GM19324 (cell line): Measurements from ENCODE around the gene SLC6A16.

Experiments used
- ATAC-seq: cut with Tn5 transposase; IDR thresholded peaks from one replicate; pipeline ENCODE4 v1.9.1; 2021; ENCODE audit warnings: mild to moderate bottlenecking, moderate library complexity; ENCODE audit not compliant: unreplicated experiment, low FRiP score

The SLC6A16 gene

DNA sequence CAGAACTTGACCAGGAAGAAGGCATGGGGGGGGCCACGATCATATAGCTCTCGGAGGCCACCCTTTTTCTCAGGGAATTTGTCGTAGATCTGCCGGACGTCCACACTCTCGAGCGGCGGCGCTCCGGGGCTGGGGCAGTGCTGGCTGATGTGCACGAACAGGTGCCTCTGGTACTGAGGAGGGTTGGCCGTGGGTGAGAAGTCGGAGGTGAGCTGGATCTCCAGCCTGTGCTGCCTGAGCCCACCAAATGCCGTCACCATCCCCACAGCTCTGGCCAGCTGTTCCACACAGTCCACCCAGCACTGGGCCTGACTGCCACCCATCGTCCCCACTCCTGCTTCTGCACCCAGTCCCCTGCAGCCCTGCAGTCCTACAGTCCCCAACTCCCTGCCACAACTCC lies 22.2 kb upstream of the SLC6A16 start:
- ATAC-seq, result no peak

- no peak for ATAC-seq
Measured at GRCh38 chr19:49344505-49345423, 19.8 kb upstream of the SLC6A16 start.

- ATAC-seq, result no peak
Measured at GRCh38 chr19:49343123-49343522, 18.1 kb upstream of the SLC6A16 start.

DNA sequence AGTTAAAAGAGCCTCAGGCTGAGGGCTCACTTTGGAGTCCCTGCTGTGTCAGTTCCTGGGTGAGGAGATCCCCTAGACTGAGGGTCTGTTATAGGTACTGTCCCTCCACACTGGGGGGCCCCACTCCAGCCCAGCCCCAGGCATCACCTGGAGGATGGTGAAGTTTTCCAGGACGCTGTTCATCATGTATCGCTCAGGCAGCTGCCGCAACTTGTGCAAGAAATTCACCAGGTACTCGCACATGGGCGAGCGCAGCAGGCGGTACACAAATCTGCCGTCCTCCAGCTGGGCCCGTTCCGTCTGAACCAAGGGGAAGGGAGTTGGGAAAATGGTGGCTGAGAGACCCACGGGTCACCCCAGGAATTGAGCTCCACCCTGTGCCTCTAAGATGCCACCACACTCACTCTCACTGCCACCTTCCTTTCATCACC lies 17.3 kb upstream of the SLC6A16 start:
- ATAC-seq, result no peak

- ATAC-seq, result no peak
Measured at GRCh38 chr19:49340865-49341718, 16.1 kb upstream of the SLC6A16 start.

- peak; percentile 72 for ATAC-seq
Measured at GRCh38 chr19:49340069-49340864, 15.3 kb upstream of the SLC6A16 start.

DNA sequence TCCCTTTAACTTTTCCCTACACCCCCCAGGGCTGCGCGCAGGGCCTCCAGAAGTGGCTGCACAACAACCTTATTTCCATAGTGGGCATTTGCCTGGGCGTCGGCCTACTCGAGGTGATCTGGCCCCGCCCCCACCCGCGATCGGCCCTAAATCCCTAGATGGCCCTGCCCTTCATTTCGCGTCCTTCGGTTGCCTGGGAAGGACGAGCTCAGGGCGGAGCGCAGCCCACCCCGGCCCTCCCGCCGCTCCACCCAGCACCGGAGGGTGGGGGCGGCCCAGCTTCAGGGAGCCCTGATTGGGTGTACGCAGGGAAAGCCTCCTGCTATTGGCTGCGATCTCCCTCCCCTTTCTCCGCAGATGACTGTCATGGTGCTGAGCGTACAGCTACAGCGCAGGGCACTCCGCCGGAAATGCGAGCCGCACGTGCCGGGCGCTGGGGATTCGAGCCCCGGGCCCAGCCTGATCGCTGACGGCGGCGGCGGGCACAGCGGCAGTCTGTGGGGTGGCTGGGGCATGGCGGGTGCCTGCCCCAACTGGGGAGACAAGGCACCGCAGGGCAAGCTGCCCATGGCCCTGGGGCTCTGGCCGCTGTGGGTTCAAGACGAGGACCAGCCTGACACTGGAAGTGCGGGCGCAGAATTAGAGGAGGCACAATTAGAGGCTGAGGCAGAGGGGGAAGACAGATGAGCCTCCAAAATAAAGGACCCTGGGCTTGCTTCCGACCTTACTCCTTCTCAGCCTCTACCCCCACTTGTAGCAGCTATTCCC lies 14.5 kb upstream of the SLC6A16 start:
- no peak for ATAC-seq

GRCh38 chr19:49338691-49339300 lies 13.8 kb upstream of the SLC6A16 start:
- ATAC-seq, result no peak

DNA sequence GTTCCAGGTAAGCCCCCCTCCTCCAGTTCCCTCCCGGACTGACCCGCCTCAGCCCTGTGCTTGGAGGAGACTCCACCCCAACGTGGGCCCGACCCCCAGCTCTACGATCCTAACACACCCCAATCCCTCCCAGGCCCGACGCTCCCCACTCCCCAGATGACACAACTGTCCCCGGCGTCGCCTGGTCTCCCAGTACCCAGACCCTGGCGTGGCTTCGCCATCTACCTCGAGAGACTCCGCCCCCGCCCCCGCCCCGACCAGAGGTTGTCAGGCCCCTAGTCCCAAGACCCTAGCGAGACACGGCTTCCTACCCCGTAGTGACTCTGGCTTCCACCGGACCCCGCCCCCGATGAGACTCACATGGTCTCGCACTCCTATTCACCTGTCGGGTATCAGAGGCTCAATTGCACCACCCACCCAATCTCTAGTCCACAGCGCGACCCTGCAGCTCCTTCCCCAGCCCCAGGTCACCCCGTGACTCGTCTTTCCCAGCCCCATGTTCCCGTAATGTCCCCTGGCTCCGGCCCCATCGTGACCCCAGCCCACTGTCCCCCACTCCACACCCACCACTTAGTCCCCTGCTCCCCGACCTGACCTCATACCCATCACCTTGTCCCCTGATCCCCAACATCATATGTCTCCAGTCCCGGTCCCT lies 13.2 kb upstream of the SLC6A16 start:
- no peak for ATAC-seq

DNA sequence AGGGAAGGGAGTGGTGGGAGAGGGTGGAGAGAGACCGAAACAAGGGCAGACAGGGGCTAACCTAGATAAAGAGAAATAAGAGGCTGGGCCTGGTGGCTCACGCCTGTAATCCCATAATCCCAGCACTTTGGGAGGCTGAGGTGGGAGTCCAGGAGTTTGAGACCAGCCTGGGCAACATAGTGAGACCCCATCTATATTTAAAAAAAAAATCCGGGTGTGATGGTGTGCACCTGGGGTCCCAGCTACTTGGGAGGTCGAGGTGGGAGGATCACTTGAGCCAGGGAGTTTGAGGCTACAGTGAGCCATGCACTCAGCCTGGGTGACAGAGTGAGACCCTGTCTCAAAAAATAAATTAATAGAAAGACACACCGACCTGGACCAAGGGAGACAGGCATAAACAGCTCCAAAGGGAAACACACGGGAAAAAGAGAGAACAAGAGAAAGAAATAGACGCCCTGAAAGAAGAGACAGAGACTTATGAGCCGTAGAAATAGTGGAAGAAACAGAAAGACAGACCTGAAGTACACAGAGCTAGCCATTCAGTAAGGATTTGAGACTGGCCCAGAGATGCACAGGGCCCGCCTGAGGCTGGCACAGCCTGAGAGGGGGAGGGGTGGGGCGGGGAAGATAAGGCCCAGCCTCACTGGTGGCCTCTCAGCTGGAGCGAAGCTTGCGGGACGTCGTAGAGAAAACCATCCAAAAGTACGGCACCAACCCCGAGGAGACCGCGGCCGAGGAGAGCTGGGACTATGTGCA lies 12.5 kb upstream of the SLC6A16 start:
- ATAC-seq, result no peak

- no peak for ATAC-seq
Measured at GRCh38 chr19:49336482-49337266, 11.7 kb upstream of the SLC6A16 start.

GRCh38 chr19:49335784-49336481 lies 10.9 kb upstream of the SLC6A16 start:
- no peak for ATAC-seq

- no peak for ATAC-seq
Measured at GRCh38 chr19:49335071-49335783, 10.2 kb upstream of the SLC6A16 start, which contains the start of gene CD37. Gene CD37, plus strand, starts transcription at chr19:49335406. Its CDS starts 135 bp downstream, at chr19:49335541.

DNA sequence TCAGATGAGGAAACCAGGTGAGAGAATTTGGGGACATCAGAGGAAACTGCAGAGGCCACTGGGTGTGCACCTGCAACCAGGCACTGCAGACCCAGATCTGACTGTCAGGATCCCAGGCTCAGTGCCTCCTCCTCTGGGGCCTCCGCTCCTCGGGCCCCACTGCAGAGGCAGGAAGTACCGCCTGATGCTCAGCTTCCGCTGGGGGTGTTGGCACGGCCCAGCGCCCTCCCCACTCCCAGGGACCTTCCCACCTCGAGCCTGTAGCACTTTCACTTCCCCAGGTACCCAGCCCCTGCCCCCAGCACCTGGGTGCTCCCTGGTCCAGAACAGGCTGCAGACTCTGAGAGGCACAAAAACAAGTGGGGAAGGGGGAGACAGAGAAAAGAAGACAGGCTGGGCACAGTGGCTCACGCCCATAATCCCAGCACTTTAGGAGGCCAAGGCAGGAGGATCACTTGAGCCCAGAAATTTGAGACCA lies 8.9 kb upstream of the SLC6A16 start:
- ATAC-seq, result peak; percentile 53

DNA sequence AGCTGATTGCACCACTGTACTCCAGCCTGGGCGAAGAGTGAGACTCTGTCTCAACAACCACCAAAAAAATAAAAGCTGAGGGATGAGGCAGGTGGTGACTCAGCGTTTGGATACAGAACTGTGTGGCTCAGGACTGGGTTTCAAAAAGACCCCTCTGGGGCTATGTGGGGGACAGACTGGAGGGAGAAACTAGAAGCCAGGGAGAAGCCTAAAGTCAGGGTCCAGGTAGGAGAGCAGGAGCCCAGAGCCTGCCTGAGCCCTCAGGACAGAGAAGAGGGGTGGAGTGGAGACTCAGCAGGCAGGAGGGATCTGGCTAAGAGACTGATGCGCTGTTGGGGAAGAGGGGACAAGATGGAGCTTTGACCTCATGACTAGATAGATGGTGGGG lies 8.4 kb upstream of the SLC6A16 start:
- ATAC-seq, result no peak
